Motor neuron (in vitro differentiated cells): Measurements from ENCODE around the gene PLSCR5. TPM values are rescaled to one million over a fixed set of nuclear protein-coding genes. Genes with fewer than 3 reads are reported as not detected.
A peak's percentile ranks its signal among the peaks of the same experiment; 100 is the strongest.

ENCODE experiments used
- ATAC-seq, 8 experiments: fragments of 200-7000 bp; cut with Tn5 transposase; replicated peaks in 6 of 8; 2 replicates each; pipeline ENCODE4 v1.8.0; 2021; ENCODE audit warnings: mild to moderate bottlenecking in 8 of 8, moderate library complexity in 8 of 8
- H3K27ac ChIP-seq, 2 donors: fragments of 250-450 bp; sonication (Bioruptor Pico); 2 replicates each; pipeline ENCODE4 v1.9.0; 2021; ENCODE audit warnings: antibody characterized with exemption in 2 of 2, mild to moderate bottlenecking in 2 of 2, moderate library complexity in 1 of 2
- H3K4me1 ChIP-seq, 2 donors: fragments of 250-450 bp; sonication (Bioruptor Pico); replicated peaks in 1 of 2; 2 replicates each; pipeline ENCODE4 v1.6.1; 2021; ENCODE audit warnings: antibody characterized with exemption in 2 of 2, mild to moderate bottlenecking in 2 of 2, moderate library complexity in 1 of 2
- H3K4me3 ChIP-seq, 5 donors: fragments of 250-450 bp; sonication (Bioruptor Pico); 2 replicates each; pipeline ENCODE4 v1.9.0; 2021; ENCODE audit warnings: antibody characterized with exemption in 5 of 5, mild to moderate bottlenecking in 5 of 5, moderate library complexity in 4 of 5
- WGBS, 10 experiments: fragments of 450-650 bp; shearing (Covaris generic); methylation state at CpG; one replicate each; pipeline ENCODE4 v1.0.0; 2022; 5-methylcytosine and 5-hydroxymethylcytosine counted together
- in situ Hi-C, 9 experiments: fragments of 400-800 bp; cut with MboI; loops; one replicate each; pipeline ENCODE4 v1.15.0; 2021; ENCODE audit warnings: low sequenced_read_pairs in 9 of 9, low pct_unique_long_range_greater_than_20kb in 2 of 9; ENCODE audit not compliant: unreplicated experiment in 9 of 9
- total RNA-seq, 8 experiments: library from RNA; unstranded; fragments of 300-600 nt; gene quantifications; 2 replicates each; pipeline versions ENCODE4 v1.2.3 to v1.2.4, GENCODE V29; 2022

Gene PLSCR5
- total RNA-seq, 8 experiments from 2014 or later = 0.16 to 0.78 (median 0.34) TPM; not detected in 4

DNA sequence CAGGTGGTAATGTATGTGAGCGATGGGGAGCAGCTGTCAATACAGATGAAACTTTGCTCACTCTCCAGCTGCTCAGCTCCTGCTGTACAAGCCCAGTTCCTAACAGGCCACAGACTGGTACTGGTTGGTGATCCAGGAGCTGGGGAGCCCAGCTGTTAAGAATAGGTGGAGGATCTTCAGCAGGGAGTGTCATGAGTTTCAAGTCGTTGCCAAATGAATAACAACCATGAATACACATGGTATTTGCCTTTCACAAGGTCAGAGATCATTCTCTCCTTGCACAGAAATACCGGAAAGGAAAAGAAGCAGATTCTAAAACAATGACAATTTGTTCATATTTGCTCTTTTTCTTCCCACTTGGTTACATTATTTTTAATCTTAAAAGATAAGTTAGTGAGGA is 65.8 kb downstream of the PLSCR5 start:
- peak in 1 of 8 experiments; percentile 28 for ATAC-seq
- 6 to 100% (median 79%) methylated on average over 1 to 3 of the region's 3 CpGs for WGBS, 10 experiments

DNA sequence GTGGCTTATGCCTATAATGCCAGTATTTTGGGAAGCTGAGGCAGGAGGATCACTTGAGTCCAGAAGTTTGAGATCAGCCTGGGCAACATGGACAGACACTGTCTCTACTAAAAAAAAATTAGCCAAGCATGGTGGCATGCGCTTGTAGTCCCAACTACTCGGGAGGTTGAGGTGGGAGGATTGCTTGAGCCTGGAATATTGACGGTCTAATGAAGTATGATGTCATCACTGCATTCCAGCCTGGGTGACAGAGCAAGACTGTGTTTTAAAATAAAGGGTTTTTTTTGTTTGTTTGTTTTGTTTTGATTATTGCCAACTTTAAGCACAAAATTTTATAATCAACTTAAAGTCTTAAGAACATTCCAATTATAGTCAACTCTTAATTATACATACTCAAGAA is 67.5 kb downstream of the PLSCR5 start:
- Histone ChIP-seq H3K4me3 (no peak overlapping the region), H3K27ac (no peak overlapping the region), H3K4me1 (no peaks in the 10 kb centered on the region)
- in situ Hi-C loops = no loop called here
- WGBS, 10 experiments = 70 to 100% (median 85%) methylated on average over 1 to 3 of the region's 3 CpGs; no CpG with 5 or more reads in 3 of the 10 experiments
- no peak for ATAC-seq

More for the DNA sequence above, 65.8 kb downstream of the PLSCR5 start:
- in situ Hi-C loops = no loop called here
- Histone ChIP-seq H3K4me3 (no peak overlapping the region), H3K27ac (no peak overlapping the region), H3K4me1 (peaks cover 0 to 2% of the 10 kb centered on the region in 2 donors)

GRCh38 chr3:146536681-146537080 is 68.5 kb downstream of the PLSCR5 start:
- in situ Hi-C loops = no loop called here
- ATAC-seq = peak in 1 of 8 experiments; percentile 11
- Histone ChIP-seq H3K4me1 (no peaks in the 10 kb centered on the region), H3K27ac (no peak overlapping the region), H3K4me3 (no peak overlapping the region)

Other genes with a start within 250 kb of the PLSCR5 start
- gene PLSCR2, start 135.8 kb downstream of the PLSCR5 start, total RNA-seq = not detected
- gene PLSCR1, start 60.7 kb downstream of the PLSCR5 start, total RNA-seq = 100 to 1,000 TPM in 2 of 8 experiments, 10 to 100 TPM in 2, 1 to 10 TPM in 3, under 1 TPM in 1; 0.71 to 148 (median 37.1) TPM